NT2/D1 (cell line): ENCODE measurements around the gene MICAL2.

Experiments used
- DNase-seq: peaks from one replicate; pipeline ENCODE4 v3.0.0-alpha.2; 2011; ENCODE audit warnings: low read depth, low spot score
- H3K27me3 ChIP-seq: 2 replicates; pipeline ENCODE4 v1.6.0; 2011; ENCODE audit warnings: mild to moderate bottlenecking; ENCODE audit not compliant: insufficient read length, insufficient read depth
- H3K36me3 ChIP-seq: 2 replicates; pipeline ENCODE4 v1.6.1; 2011; ENCODE audit warnings: mild to moderate bottlenecking, low read length, mixed read lengths; ENCODE audit not compliant: insufficient read depth, insufficient read length
- H3K4me1 ChIP-seq: 2 replicates; pipeline ENCODE4 v1.5.1; 2011; ENCODE audit not compliant: insufficient read depth, insufficient read length
- H3K4me3 ChIP-seq: 2 replicates; pipeline ENCODE4 v1.5.1; 2011; ENCODE audit warnings: low read depth; ENCODE audit not compliant: insufficient read length
- H3K9ac ChIP-seq: 2 replicates; pipeline ENCODE4 v1.6.0; 2011; ENCODE audit warnings: low read depth; ENCODE audit not compliant: insufficient read length
- H3K9me3 ChIP-seq: 2 replicates; pipeline ENCODE4 v1.5.1; 2011; ENCODE audit warnings: mild to moderate bottlenecking, low read length; ENCODE audit not compliant: insufficient read depth
- SUZ12 ChIP-seq: IDR thresholded peaks from 2 replicates; pipeline ENCODE4 v1.6.1; 2011; ENCODE audit not compliant: insufficient read length, insufficient read depth; ENCODE audit errors: extremely low read depth
- YY1 ChIP-seq: IDR thresholded peaks from 2 replicates; pipeline ENCODE4 v1.6.1; 2011; ENCODE audit not compliant: insufficient read length, insufficient read depth
- ZNF274 ChIP-seq: IDR thresholded peaks from 2 replicates; pipeline ENCODE4 v1.6.1; 2011; ENCODE audit warnings: mild to moderate bottlenecking, low read depth, low read length

The MICAL2 gene

GRCh38 chr11:12288931-12289666 lies 178.7 kb downstream of the MICAL2 start:
- Histone ChIP-seq H3K9me3 (no peaks in the 10 kb centered on the region), H3K4me1 (peaks cover 6% of the 10 kb centered on the region), H3K4me3 (no peak overlapping the region), H3K27me3 (no peaks in the 10 kb centered on the region), H3K9ac (no peak overlapping the region), H3K36me3 (no peaks in the 10 kb centered on the region)
- no peak for DNase-seq
- TF ChIP-seq ZNF274 (no peak), YY1 (no peak), SUZ12 (no peak)

DNA sequence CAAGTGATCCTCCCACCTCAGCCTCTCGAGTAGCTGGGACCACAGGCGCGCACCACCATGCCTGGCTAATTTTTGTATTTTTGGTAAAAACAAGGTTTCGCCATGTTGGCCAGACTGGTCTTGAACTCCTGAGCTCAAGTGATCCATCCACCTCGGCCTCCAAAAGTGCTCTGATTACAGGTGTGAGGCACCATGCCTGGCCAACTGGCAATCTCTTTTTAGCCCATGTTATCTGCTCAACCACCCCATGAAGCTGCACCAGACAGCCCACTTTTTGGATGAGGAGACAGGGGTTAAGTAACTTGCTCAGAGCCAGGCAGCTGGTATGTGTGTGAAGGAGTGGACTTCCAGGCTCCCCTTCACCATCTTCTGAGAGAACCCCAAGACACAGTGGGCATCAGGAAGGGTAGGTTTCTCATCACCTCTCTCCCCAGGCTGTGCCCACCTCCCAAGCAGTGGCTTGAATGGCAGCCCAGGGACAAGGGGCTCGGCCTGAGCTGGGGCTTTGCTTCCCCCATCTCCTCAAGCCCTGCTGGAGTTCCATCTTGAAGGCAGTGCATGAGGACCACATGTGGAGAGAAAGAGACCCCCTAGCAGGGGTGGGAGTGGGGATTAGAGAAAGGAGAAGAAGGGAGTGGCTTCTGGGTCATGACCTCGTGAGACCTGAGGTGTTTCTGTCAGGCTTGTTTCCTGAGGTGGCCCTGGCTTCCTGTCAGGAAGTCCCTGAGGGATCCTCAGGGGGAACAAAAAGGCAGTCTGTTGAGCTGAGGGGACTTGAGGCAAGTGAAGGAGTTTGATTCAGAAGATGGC lies 179.5 kb downstream of the MICAL2 start:
- H3K4me3 ChIP-seq: no peak overlapping the region
- H3K4me1 ChIP-seq: peaks cover 6% of the 10 kb centered on the region
- no peak overlapping the region for H3K9ac ChIP-seq
- TF ChIP-seq YY1 (no peak), SUZ12 (no peak), ZNF274 (no peak)
- DNase-seq: no peak
- no peaks in the 10 kb centered on the region for H3K9me3 ChIP-seq
- H3K27me3 ChIP-seq: no peaks in the 10 kb centered on the region
- H3K36me3 ChIP-seq: no peaks in the 10 kb centered on the region

DNA sequence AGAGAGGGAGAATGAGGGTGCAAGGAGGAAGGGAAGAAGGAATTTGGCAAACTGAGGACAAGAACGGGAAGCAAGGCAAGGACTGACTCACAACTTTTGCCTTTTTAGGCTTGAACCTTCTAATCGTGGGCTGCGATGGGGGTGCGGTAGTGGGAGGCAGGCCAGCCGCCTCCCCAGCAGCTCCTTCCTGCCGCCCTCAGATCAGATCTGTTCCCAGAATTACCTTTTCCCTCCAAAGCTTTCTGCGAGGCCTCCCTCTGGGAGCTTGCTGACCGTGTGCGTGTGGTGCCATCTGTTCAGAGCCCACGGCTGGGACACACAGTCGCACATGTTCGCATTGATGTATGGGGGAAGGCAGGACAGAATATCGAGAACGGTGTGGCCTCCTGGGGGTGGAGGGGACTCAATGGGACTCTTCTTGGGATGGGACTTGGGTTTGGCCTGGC lies 180.1 kb downstream of the MICAL2 start:
- no peak overlapping the region for H3K9ac ChIP-seq
- H3K4me1 ChIP-seq: peaks cover 6% of the 10 kb centered on the region
- no peak for DNase-seq
- TF ChIP-seq YY1 (no peak), ZNF274 (no peak), SUZ12 (no peak)
- no peak overlapping the region for H3K4me3 ChIP-seq
- H3K36me3 ChIP-seq: no peaks in the 10 kb centered on the region
- no peaks in the 10 kb centered on the region for H3K9me3 ChIP-seq
- no peaks in the 10 kb centered on the region for H3K27me3 ChIP-seq

DNA sequence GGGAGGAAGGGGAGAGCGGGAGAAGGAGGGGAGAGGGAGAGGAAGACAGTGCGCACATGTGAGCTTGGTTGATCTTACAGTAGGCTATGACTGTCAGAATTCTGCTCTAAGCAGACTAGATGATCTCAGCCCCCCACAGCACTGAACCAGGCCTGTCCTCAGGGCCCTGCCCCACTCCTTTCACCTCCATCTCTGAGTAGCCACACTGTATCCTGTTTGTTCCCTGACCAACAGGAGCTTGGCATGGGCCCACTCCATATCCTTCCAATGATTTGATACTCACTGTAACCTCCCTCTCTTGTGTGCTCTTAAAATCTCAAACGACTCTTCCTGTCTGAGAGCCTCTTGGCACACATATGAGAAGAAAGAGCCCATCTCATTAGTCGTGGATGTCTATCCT lies 180.9 kb downstream of the MICAL2 start:
- Histone ChIP-seq H3K9ac (no peak overlapping the region), H3K9me3 (no peaks in the 10 kb centered on the region), H3K36me3 (no peaks in the 10 kb centered on the region), H3K4me1 (peaks cover 4% of the 10 kb centered on the region), H3K27me3 (no peaks in the 10 kb centered on the region), H3K4me3 (no peak overlapping the region)
- DNase-seq: no peak
- no peak for TF ChIP-seq SUZ12
- TF ChIP-seq ZNF274: no peak
- no peak for TF ChIP-seq YY1

GRCh38 chr11:12291766-12292165 lies 181.4 kb downstream of the MICAL2 start:
- Histone ChIP-seq H3K9me3 (no peaks in the 10 kb centered on the region), H3K4me1 (peaks cover 4% of the 10 kb centered on the region), H3K9ac (no peak overlapping the region), H3K4me3 (no peak overlapping the region), H3K27me3 (no peaks in the 10 kb centered on the region), H3K36me3 (no peaks in the 10 kb centered on the region)
- TF ChIP-seq SUZ12 (no peak), YY1 (no peak), ZNF274 (no peak)
- no peak for DNase-seq

DNA sequence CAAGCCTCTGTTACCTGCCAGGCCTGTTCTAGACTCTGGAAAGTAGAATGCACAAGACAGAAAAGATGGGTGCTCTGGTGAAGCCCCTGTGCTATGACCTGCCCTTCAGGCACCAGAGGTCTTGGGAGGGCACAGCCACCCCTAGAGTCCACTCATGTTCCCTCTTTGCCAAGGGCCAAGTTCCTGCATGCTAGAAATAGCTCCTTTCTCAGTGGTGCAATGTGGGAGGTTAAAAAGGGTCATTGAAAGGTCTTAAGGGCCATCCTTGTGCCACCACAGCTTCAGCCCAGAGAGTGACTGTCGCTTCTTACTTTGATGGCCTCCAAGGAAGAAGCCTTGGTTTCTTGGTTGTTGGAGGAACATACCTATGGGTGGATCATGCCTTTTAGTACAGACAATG lies 182.4 kb downstream of the MICAL2 start:
- Histone ChIP-seq H3K9me3 (no peaks in the 10 kb centered on the region), H3K4me1 (peaks cover 2% of the 10 kb centered on the region), H3K9ac (no peak overlapping the region), H3K4me3 (no peak overlapping the region), H3K36me3 (no peaks in the 10 kb centered on the region), H3K27me3 (no peaks in the 10 kb centered on the region)
- TF ChIP-seq ZNF274 (no peak), YY1 (no peak), SUZ12 (no peak)
- DNase-seq: no peak

- H3K9ac ChIP-seq: no peak overlapping the region
- peaks cover 2% of the 10 kb centered on the region; the same call in 1 of the 2 replicates for H3K9me3 ChIP-seq
- TF ChIP-seq ZNF274: no peak
- TF ChIP-seq YY1: no peak
- no peak for TF ChIP-seq SUZ12
- no peak for DNase-seq
- H3K4me1 ChIP-seq: no peaks in the 10 kb centered on the region
- no peaks in the 10 kb centered on the region for H3K36me3 ChIP-seq
- no peaks in the 10 kb centered on the region for H3K27me3 ChIP-seq
- H3K4me3 ChIP-seq: no peak overlapping the region
These were observed 183.1 kb downstream of the MICAL2 start for GRCh38 chr11:12293486-12293885.
